Kidney capillary endothelial cell (primary cell): ENCODE results near the gene DMRTB1.

ENCODE experiments used
- DNase-seq: peaks from one replicate; pipeline ENCODE4 v3.0.0-alpha.2; 2018; ENCODE audit warnings: low spot score

DMRTB1 gene

GRCh38 chr1:53463961-53464899 is 5.0 kb downstream of the DMRTB1 start:
- no peak for DNase-seq

DNA sequence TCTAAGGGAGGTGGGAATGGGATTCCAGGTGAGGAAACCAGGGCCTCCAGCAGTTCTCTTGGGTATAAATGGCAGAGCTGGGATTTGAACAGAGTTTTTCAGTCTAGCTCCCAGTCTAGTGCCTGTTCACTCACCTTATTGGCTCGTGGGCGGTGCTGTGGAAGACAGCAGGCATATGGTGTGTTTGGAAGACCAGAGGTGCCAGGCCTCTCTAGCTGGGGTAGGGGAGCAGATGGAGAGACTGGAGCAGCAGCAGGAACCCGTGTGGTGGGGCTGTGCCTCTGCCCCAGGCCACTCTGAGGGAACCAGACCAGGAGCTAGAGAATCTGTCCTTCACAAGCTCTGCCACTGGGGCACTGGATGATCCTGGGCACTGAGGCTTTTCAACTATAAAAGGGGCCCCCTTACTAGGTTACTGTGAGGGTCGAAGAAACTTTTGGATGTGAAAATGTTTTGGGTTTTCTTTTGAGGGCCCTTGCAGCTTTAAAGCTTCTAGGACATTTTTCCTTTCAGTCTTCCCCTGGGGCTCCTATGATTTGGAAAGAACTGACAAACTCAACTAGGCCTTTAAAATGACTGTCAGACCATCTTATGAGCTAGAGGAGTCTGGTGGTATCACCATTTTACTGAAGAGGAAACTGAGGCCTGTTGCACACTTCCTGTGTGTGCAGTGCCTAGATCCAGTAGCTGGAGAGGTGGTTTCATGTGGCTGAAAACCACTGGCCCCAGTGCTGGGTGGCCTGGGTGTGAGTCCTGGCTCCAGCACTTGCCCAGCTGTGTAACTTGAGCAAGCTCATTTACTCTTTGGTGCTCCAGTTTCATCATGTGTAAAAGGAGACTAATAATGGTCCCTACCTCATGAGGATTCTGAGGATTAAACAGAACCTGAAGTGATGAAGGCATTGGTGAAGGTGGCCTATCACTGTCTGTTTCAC is 6.1 kb downstream of the DMRTB1 start:
- DNase-seq, result no peak

- no peak for DNase-seq
These were observed 8.2 kb downstream of the DMRTB1 start for GRCh38 chr1:53467391-53467790.

DNA sequence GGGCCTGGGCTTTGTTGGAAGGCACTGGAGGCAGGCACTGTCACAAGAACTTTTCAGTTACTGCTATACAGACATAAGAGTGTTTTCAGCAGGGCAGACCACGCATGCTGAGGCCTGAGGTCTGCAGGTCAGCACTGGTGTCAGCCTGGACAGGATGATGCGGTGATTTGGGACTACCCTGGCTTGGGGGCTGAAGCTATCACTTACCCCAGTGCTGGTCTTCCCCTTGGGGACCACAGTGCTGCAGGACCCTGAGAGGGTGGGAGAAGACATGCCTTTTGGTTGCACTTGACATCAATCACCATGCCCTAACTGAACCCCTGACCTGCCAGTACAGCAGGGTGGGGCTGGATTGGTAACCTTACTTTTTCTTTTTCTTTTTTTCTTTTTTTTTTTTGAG is 9.2 kb downstream of the DMRTB1 start:
- no peak for DNase-seq

DNA sequence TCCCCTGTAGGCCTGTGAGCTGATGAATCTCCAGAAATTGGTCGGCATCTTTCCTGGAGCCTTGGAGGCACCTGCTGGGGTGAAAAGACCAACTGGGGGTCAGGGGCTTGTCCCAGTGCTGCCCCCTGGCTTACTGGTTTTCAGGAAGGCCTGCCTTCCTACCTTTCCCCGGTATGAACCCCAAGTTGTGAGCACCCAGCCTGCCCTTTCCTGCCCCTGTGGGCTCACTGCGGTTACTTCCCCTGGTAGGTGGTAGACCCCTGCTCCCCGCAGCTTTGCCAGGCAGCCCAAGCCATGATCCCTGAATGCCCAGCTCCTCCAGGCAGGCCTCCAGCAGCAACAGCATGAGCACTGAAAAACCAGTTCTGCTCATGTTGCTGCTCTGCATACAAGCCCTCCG is 10.2 kb downstream of the DMRTB1 start:
- DNase-seq, result no peak

GRCh38 chr1:53470155-53470554 is 11.0 kb downstream of the DMRTB1 start:
- peak; percentile 60 for DNase-seq

- DNase-seq, result no peak
These were observed 11.4 kb downstream of the DMRTB1 start for GRCh38 chr1:53470584-53470983.

GRCh38 chr1:53471000-53471399 is 11.8 kb downstream of the DMRTB1 start:
- no peak for DNase-seq

DNA sequence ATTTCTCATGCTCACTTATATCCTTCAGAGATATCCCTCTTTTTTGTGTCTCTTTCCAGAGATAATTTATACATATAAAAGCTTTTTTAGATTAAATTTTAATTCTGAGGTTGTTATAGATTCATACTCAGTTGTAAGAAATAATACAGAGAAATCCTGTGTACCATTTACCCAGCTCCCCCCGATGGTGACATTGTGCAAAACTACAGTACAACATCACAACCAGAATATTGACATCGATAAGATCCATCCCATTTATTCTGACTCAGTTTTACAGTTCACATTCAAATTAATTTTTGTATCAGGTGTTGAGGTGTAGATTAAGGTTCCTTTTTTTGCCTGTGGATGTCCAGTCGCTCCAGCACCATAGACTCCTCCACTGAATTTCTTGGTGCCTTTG is 14.3 kb downstream of the DMRTB1 start:
- DNase-seq, result peak; percentile 3

DNA sequence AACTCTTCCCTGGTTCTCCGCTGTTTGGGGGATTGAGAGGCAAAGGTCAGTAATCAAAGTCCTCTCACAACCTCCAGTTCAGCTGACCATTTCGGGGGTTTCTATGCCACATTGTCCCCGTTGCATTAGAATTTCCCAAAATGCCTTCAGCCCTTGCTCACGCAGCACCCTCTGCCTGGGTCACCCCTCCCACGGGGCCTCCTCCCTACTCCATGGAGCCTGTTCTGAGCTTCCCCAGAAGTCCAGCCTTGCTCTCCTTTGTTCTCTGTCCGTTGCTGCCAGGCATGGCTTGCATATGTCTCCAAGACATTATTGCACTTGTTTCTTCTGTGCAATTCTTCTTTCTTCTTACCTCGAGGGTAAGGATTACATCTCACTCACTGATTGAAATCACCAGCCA is 16.5 kb downstream of the DMRTB1 start:
- no peak for DNase-seq

GRCh38 chr1:53476579-53476978 is 17.4 kb downstream of the DMRTB1 start:
- DNase-seq, result no peak

- DNase-seq, result no peak
These were observed 18.7 kb downstream of the DMRTB1 start for GRCh38 chr1:53477651-53478501.

GRCh38 chr1:53478502-53478818 is 19.3 kb downstream of the DMRTB1 start:
- no peak for DNase-seq

DNA sequence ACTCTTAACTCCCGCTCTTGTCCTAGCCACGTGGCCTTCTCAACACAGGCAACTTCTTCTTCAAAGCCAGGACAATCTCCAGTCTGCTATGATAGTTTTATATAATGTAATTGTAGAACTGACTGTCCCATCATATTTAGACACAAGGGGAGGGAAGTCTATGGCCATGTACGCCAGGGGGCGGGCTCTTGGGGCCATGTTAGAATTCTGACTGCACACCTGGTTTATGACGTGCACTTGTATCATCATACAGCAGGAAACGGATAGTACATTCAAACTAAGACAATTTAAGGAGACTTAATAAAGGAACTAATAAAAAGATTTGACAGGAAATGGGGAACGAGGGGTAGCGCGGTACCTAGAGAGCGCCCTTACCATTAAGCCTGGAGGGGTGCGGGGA is 21.5 kb downstream of the DMRTB1 start:
- no peak for DNase-seq

DNA sequence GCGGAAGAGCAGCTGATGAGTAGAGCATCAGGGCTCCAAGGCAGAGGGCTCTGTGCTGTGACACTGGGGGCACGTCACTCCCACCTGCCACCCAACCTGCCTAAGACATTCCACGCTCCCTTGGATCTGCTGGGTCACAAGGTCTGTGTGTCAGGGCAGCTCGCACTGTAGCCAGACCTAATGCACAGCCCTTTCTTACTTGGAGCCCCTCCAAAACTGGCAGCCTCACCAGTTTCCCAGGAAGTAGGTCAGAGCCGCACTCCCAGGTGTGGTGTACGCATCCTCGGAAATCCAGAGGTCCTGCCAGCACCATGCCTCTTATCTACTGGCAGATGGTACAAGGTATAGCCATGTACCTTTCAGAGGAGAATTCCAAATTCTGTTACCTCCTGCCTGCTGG is 22.3 kb downstream of the DMRTB1 start:
- DNase-seq, result no peak

- no peak for DNase-seq
These were observed 23.4 kb downstream of the DMRTB1 start for GRCh38 chr1:53482441-53483153.

DNA sequence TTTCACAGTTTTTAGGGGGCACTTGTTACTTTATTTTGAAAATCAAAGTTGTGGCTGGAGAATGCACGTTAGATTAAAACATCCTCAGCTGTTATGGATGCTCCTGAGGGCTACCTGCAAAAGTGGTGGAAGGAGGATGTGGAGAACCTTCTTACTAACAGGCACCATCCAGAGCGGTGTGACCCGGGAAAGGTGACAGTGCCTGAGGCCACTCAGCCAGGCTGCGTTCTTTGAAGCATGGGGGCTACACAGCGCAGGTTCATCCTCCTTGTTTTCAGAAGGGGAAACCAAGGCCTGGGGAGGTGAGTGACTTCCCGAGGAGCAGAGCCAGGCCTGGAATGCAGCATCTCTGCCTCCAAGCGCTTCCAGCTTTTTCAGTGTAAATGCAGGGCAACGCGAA is 24.0 kb downstream of the DMRTB1 start:
- DNase-seq, result no peak

DNA sequence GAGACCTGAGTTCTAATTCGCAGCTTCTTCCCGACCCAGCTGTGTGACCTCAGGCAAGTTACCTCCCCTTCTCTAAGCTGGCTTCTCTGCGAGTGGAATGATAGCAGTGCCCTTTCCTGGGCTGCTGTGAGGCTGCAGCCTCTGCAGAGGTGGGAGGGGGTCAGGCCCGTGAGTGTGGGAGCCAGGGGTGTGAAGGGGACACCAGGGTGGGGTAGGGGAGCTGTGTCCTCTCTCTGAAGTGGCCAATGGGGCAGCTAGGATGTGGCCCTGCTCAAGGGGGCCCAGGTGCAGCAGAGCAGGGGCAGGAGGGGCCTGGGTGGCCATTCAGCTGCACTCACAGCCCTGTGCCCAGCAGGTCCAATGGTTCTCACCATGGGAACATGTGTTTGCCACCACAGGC is 24.5 kb downstream of the DMRTB1 start:
- DNase-seq, result no peak

DNA sequence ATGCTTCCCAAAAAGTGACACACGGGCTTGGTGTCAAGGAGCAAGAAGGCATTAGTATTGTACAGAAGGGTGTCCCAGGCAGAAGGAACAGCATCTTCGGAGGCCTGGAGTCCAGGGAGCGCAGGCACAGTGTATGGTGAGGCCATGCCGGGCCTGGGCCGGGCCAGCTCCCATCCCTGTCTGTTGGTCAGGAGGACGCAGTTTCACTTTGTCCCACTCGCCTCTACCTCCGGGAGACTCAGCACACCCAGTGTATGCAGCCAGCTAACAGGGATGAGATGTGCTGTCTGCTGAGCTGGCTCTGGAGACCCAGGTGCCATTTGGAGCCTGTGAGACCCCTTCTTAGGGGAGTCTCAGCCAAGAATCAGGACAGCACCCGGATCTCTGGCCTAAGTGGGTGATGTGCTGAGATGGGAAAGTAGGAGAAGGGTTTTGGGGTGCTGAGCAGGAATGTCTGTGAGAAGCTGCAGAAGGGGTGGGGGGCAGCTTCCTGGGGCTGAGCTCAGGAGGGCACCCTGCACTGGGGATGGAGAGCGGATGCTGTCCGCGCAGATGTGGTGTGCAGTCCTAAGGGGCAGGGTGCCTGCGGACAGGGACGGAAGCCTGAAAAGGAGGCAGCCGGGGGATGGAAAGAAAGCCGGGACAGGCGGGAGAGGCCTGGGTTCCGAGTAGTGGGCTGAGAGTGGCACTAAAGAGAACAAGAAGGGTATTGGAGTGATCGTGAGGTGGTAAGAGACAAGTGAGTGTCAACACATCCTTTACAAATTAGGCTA is 25.7 kb downstream of the DMRTB1 start:
- no peak for DNase-seq

DNA sequence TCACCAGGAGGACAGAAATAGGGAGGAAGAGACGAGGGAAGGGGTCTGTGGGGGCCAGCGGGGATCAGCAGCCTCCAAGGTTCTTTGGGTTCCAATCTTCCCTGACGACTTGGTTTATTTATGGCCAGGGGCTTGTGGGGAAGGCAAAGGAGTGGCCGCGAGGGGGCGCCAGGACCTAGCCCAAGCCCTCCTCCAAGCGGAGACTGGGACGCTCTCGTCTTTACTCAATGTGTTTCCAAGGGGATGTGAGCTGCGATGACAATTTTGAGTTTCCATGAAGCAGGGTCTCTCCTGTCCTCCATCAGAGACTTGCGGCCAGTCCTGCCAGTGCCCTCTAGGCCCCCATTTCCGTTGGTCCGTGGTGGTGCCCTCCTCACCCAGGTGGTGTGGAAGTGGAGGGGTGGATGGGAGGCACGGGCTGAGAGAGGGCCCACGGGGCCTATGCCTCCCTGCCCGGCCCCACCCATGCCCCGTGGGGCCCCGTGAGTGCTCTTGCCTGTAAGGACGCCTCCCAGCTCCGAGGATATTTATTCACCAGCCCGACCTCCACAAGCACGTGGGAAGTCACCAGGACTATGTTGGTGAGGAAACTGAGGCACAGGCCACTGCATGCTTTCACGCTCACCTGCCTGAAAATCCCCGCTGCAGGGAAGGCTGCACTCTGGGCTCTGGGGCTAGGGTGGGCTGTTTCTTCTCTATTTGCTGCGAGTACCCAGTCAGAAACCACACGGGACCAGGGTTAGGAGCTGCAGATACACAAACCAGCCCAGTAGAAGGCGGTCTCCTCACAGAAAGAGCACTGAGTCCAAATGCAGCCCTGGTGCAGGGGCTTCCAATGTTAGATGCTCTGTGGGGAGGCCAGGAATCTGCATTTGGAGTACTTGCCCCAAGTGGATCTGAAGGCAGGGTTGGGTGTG is 26.5 kb downstream of the DMRTB1 start:
- peak; percentile 69 for DNase-seq
